IMR-90 (cell line): ENCODE measurements around the gene ELMO1. TPM values are rescaled to one million over a fixed set of nuclear protein-coding genes. Genes with fewer than 3 reads are reported as not detected.

ENCODE experiments used
- ATAC-seq: fragments of 200-7000 bp; cut with Tn5 transposase; 2 replicates; pipeline ENCODE4 v1.9.1; 2020; ENCODE audit warnings: low read depth, mild to moderate bottlenecking, moderate library complexity
- BruUV-seq: library from RNA; stranded (reverse); fragments of 400-500 nt; replicated peaks from 2 replicates; lab custom pipeline; 2021; lab: Mats Ljungman, UMichigan
- CTCF ChIA-PET: fragments of 300-600 bp; formaldehyde crosslinking; extraction: SDS; loops from one replicate; lab custom pipeline; 2021; ENCODE audit warnings: antibody characterized with exemption; lab: Yijun Ruan, JAX
- POLR2A ChIA-PET: fragments of 300-600 bp; sonication (Branson Sonifier 250); formaldehyde crosslinking; loops from one replicate; lab custom pipeline; 2022; ENCODE audit warnings: antibody characterized with exemption; ENCODE audit not compliant: unreplicated experiment; lab: Charles Lee
- DNase-seq: peaks from one replicate; pipeline ENCODE4 v3.0.0; 2013
- H2AFZ ChIP-seq: replicated peaks from 2 replicates; pipeline ENCODE3; 2013; ENCODE audit warnings: low read length, mild to moderate bottlenecking; ENCODE audit not compliant: poor library complexity
- H2AK5ac ChIP-seq: 2 replicates; pipeline ENCODE4 v1.6.1; 2013; ENCODE audit warnings: low read depth, low read length, inconsistent platforms
- H2AK9ac ChIP-seq: replicated peaks from 2 replicates; pipeline ENCODE3; 2013; ENCODE audit warnings: mild to moderate bottlenecking, low read depth, low read length, moderate library complexity; ENCODE audit not compliant: poor library complexity
- H2BK120ac ChIP-seq: 2 replicates; pipeline ENCODE4 v1.6.1; 2013; ENCODE audit warnings: low read depth, low read length, inconsistent platforms
- H2BK15ac ChIP-seq: 3 replicates; pipeline ENCODE4 v1.6.1; 2013; ENCODE audit warnings: low read depth, low read length, inconsistent platforms
- H2BK20ac ChIP-seq: 2 replicates; pipeline ENCODE4 v1.6.1; 2013; ENCODE audit warnings: low read depth, mild to moderate bottlenecking, inconsistent platforms, low read length, moderate library complexity
- H2BK5ac ChIP-seq: 2 replicates; pipeline ENCODE4 v1.6.1; 2013; ENCODE audit warnings: mild to moderate bottlenecking, low read depth, low read length, inconsistent platforms; ENCODE audit not compliant: poor library complexity, severe bottlenecking
- H3K14ac ChIP-seq: replicated peaks from 2 replicates; pipeline ENCODE4 v1.6.1; 2013; ENCODE audit warnings: low read depth, low read length, inconsistent platforms
- H3K18ac ChIP-seq: 2 replicates; pipeline ENCODE4 v1.6.1; 2013; ENCODE audit warnings: low read depth, low read length, control low read depth
- H3K23ac ChIP-seq: 2 replicates; pipeline ENCODE4 v1.6.1; 2013; ENCODE audit warnings: low read depth, low read length, inconsistent platforms
- H3K27ac ChIP-seq: 2 replicates; pipeline ENCODE4 v1.5.1; 2013; ENCODE audit warnings: mild to moderate bottlenecking, control low read depth, low read length; ENCODE audit not compliant: insufficient read depth
- H3K27me3 ChIP-seq: 2 replicates; pipeline ENCODE4 v1.6.1; 2013; ENCODE audit warnings: low read length; ENCODE audit not compliant: control insufficient read depth, insufficient read depth
- H3K36me3 ChIP-seq: 2 replicates; pipeline ENCODE4 v1.6.1; 2013; ENCODE audit warnings: low read length, mixed read lengths; ENCODE audit not compliant: control insufficient read depth, insufficient read depth
- H3K4ac ChIP-seq: 2 replicates; pipeline ENCODE4 v1.6.1; 2013; ENCODE audit warnings: low read depth, low read length, inconsistent platforms
- H3K4me1 ChIP-seq: 2 replicates; pipeline ENCODE4 v1.6.1; 2013; ENCODE audit warnings: low read length, mixed read lengths; ENCODE audit not compliant: control insufficient read depth, insufficient read depth
- H3K4me2 ChIP-seq: 2 replicates; pipeline ENCODE4 v1.6.1; 2013; ENCODE audit warnings: low read depth, mild to moderate bottlenecking, control low read depth, low read length, moderate library complexity
- H3K4me3 ChIP-seq: 2 replicates; pipeline ENCODE4 v1.5.1; 2013; ENCODE audit warnings: low read depth, mild to moderate bottlenecking, control low read depth, low read length, moderate library complexity; ENCODE audit not compliant: insufficient read depth
- H3K56ac ChIP-seq: 2 replicates; pipeline ENCODE4 v1.6.1; 2013; ENCODE audit warnings: low read length, inconsistent platforms; ENCODE audit not compliant: insufficient read depth; ENCODE audit errors: extremely low read depth
- H3K79me1 ChIP-seq, 2 experiments: 2 replicates each; pipeline ENCODE4 v1.6.1; 2013; ENCODE audit warnings: low read length in 2 of 2, inconsistent platforms in 1 of 2, low read depth in 1 of 2
- H3K9ac ChIP-seq: 2 replicates; pipeline ENCODE4 v1.6.1; 2013; ENCODE audit warnings: low read depth, low read length, control low read depth
- H3K9me1 ChIP-seq: 2 replicates; pipeline ENCODE4 v1.6.1; 2013; ENCODE audit warnings: low read length, inconsistent platforms; ENCODE audit not compliant: insufficient read depth
- H3K9me3 ChIP-seq: 2 replicates; pipeline ENCODE4 v1.6.1; 2013; ENCODE audit warnings: low read length; ENCODE audit not compliant: control insufficient read depth, insufficient read depth
- H4K20me1 ChIP-seq: 2 replicates; pipeline ENCODE4 v1.6.1; 2013; ENCODE audit warnings: low read length, inconsistent platforms; ENCODE audit not compliant: insufficient read depth
- H4K5ac ChIP-seq: 2 replicates; pipeline ENCODE4 v1.6.1; 2013; ENCODE audit warnings: mild to moderate bottlenecking, low read depth, low read length, control low read depth
- H4K8ac ChIP-seq, 2 experiments: 2 replicates each; pipeline ENCODE4 v1.6.1; 2013; ENCODE audit warnings: low read depth in 2 of 2, low read length in 2 of 2, control low read depth in 1 of 2, inconsistent platforms in 1 of 2
- H4K91ac ChIP-seq: 2 replicates; pipeline ENCODE4 v1.6.1; 2013; ENCODE audit warnings: low read depth, low read length, inconsistent platforms; ENCODE audit not compliant: insufficient read depth
- BHLHE40 ChIP-seq: fragments of 150-350 bp; IDR thresholded peaks from 2 replicates; pipeline ENCODE4 v1.6.1; 2016; ENCODE audit warnings: mild to moderate bottlenecking, low read depth, low read length
- CEBPB ChIP-seq: IDR thresholded peaks from 2 replicates; pipeline ENCODE4 v1.6.1; 2012; ENCODE audit warnings: low read depth, low read length, improper control_type of control experiment
- CHD1 ChIP-seq: IDR thresholded peaks from 2 replicates; pipeline ENCODE4 v1.6.1; 2012; ENCODE audit warnings: low read depth, low read length, improper control_type of control experiment
- FOS ChIP-seq: fragments of 150-350 bp; IDR thresholded peaks from 2 replicates; pipeline ENCODE4 v1.6.1; 2016; ENCODE audit warnings: low read depth, low read length
- MAFK ChIP-seq: IDR thresholded peaks from 2 replicates; pipeline ENCODE4 v1.6.1; 2012; ENCODE audit warnings: low read depth, low read length, improper control_type of control experiment
- MAZ ChIP-seq: IDR thresholded peaks from 2 replicates; pipeline ENCODE4 v1.6.1; 2012; ENCODE audit warnings: low read depth, mild to moderate bottlenecking, low read length, improper control_type of control experiment, moderate library complexity, borderline replicate concordance
- MXI1 ChIP-seq: IDR thresholded peaks from 2 replicates; pipeline ENCODE4 v1.6.1; 2012; ENCODE audit warnings: low read depth, mild to moderate bottlenecking, low read length, moderate library complexity, borderline replicate concordance
- RAD21 ChIP-seq: IDR thresholded peaks from 2 replicates; pipeline ENCODE4 v1.6.1; 2012; ENCODE audit warnings: low read length, improper control_type of control experiment
- RCOR1 ChIP-seq: IDR thresholded peaks from 2 replicates; pipeline ENCODE4 v1.6.1; 2012; ENCODE audit warnings: mild to moderate bottlenecking, low read length, improper control_type of control experiment; ENCODE audit not compliant: insufficient replicate concordance
- WGBS, 2 experiments: methylation state at CpG; one replicate each; pipeline versions ENCODE4 v1.1.5 to v1.1.7; 2013; ENCODE audit warnings: missing lambda C conversion rate in 2 of 2; ENCODE audit not compliant: insufficient read length in 1 of 2; ENCODE audit errors: extremely low coverage in 2 of 2; 5-methylcytosine and 5-hydroxymethylcytosine counted together
- dilution Hi-C: fragments of 300-500 bp; cut with HindIII; formaldehyde crosslinking; loops from one replicate; pipeline ENCODE4 v1.14.3; 2018; ENCODE audit warnings: low sequenced_read_pairs; ENCODE audit not compliant: unreplicated experiment
- in situ Hi-C: fragments of 300-500 bp; cut with MboI; formaldehyde crosslinking; loops from 3 replicates; pipeline ENCODE4 v1.14.3; 2019; ENCODE audit warnings: low sequenced_read_pairs, inconsistent platforms, mixed read lengths
- intact Hi-C: fragments of 100-400 bp; cut with micrococcal nuclease; formaldehyde crosslinking; loops from 2 replicates; pipeline ENCODE4 v1.10.0; 2022
- polyA plus RNA-seq, 3 experiments: library from polyadenylated mRNA; depleted of rRNA; stranded (reverse); fragments of >200 nt; gene quantifications; 2 replicates each; pipeline ENCODE4 v1.2.3, GENCODE V29; 2012; ENCODE audit warnings: low replicate concordance in 1 of 3
- total RNA-seq: library from RNA; depleted of rRNA; stranded (reverse); fragments of >200 nt; gene quantifications from 2 replicates; pipeline ENCODE4 v1.2.3, GENCODE V29; 2012
- TF ChIP-seq, protein P1 (sequence below): fragments of 150-350 bp; IDR thresholded peaks from 2 replicates; pipeline ENCODE4 v1.6.1; 2017; ENCODE audit warnings: mild to moderate bottlenecking, antibody characterized with exemption, low read length, low read depth
- TF ChIP-seq, protein P2 (sequence below): conservative IDR thresholded peaks from 2 replicates; pipeline ENCODE4 v1.5.1; 2012; ENCODE audit warnings: mild to moderate bottlenecking, low read depth, low read length, improper control_type of control experiment

Gene ELMO1
- total and polyA plus RNA-seq, 2 of the 4 experiments (the other 2 are of a cell fraction) = 0.03 TPM; not detected in 1

GRCh38 chr7:37341033-37341630, 107.5 kb downstream of the ELMO1 start:
- POLR2A ChIA-PET = no interaction called here
- Histone ChIP-seq H3K9ac (no peak overlapping the region), H3K9me1 (no peaks in the 10 kb centered on the region), H2AK9ac (no peak overlapping the region), H3K56ac (no peak overlapping the region), H2AFZ (no peak overlapping the region), H3K4me2 (no peak overlapping the region), H3K14ac (no peak overlapping the region), H3K36me3 (no peaks in the 10 kb centered on the region), H4K91ac (no peak overlapping the region), H3K9me3 (peaks cover 12% of the 10 kb centered on the region; the same call in 1 of the 2 replicates), H3K4me1 (no peaks in the 10 kb centered on the region), H3K4ac (no peak overlapping the region), H4K8ac (no peak overlapping the region), H2AK5ac (no peak overlapping the region), H2BK20ac (no peak overlapping the region), H3K18ac (no peak overlapping the region), H3K79me1 (no peaks in the 10 kb centered on the region), H3K23ac (no peak overlapping the region), H3K27me3 (no peaks in the 10 kb centered on the region), H2BK5ac (no peak overlapping the region), H3K27ac (no peak overlapping the region), H4K5ac (no peak overlapping the region), H4K20me1 (no peaks in the 10 kb centered on the region), H2BK120ac (no peak overlapping the region), H2BK15ac (no peak overlapping the region), H3K4me3 (no peak overlapping the region)
- ATAC-seq = no peak
- in situ Hi-C loops = no loop called here
- CTCF ChIA-PET = no interaction called here
- 50% methylated on average over 2 of the region's 6 CpGs; no CpG with 5 or more reads in 1 of the 2 experiments for WGBS, 2 experiments
- dilution Hi-C loops = no loop called here
- no TSS peak for BruUV-seq
- no peak for TF ChIP-seq RCOR1
- TF ChIP-seq, protein P1, sequence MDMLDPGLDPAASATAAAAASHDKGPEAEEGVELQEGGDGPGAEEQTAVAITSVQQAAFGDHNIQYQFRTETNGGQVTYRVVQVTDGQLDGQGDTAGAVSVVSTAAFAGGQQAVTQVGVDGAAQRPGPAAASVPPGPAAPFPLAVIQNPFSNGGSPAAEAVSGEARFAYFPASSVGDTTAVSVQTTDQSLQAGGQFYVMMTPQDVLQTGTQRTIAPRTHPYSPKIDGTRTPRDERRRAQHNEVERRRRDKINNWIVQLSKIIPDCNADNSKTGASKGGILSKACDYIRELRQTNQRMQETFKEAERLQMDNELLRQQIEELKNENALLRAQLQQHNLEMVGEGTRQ = no peak
- TF ChIP-seq MAZ = no peak
- no peak for TF ChIP-seq MXI1
- no peak for TF ChIP-seq FOS
- TF ChIP-seq MAFK = no peak
- TF ChIP-seq, protein P2, sequence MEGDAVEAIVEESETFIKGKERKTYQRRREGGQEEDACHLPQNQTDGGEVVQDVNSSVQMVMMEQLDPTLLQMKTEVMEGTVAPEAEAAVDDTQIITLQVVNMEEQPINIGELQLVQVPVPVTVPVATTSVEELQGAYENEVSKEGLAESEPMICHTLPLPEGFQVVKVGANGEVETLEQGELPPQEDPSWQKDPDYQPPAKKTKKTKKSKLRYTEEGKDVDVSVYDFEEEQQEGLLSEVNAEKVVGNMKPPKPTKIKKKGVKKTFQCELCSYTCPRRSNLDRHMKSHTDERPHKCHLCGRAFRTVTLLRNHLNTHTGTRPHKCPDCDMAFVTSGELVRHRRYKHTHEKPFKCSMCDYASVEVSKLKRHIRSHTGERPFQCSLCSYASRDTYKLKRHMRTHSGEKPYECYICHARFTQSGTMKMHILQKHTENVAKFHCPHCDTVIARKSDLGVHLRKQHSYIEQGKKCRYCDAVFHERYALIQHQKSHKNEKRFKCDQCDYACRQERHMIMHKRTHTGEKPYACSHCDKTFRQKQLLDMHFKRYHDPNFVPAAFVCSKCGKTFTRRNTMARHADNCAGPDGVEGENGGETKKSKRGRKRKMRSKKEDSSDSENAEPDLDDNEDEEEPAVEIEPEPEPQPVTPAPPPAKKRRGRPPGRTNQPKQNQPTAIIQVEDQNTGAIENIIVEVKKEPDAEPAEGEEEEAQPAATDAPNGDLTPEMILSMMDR = no peak
- no peak for TF ChIP-seq RAD21
- no peak for TF ChIP-seq BHLHE40
- TF ChIP-seq CEBPB = no peak
- no peak for TF ChIP-seq CHD1
- intact Hi-C loops = no loop called here
- DNase-seq = no peak
